SK-N-SH treated with all-trans-retinoic acid at 6 μM for 48 hours (cell line): ENCODE measurements around the gene CDH16.

Source experiments
- ATAC-seq: fragments of 200-7000 bp; cut with Tn5 transposase; 3 replicates; pipeline ENCODE4 v1.9.1; 2020; ENCODE audit warnings: mild to moderate bottlenecking, moderate library complexity
- ARNTL ChIP-seq: fragments of 450-650 bp; formaldehyde crosslinking; IDR thresholded peaks from 2 replicates; pipeline ENCODE4 v1.5.0; 2020; ENCODE audit warnings: low read depth, mild to moderate bottlenecking, moderate library complexity, borderline replicate concordance
- BACH2 ChIP-seq: fragments of 250-450 bp; sonication (Bioruptor Pico); IDR thresholded peaks from 2 replicates; pipeline ENCODE4 v1.9.0; 2021; ENCODE audit warnings: mild to moderate bottlenecking, borderline replicate concordance
- CSDC2 ChIP-seq: fragments of 250-450 bp; sonication (Bioruptor Pico); IDR thresholded peaks from 2 replicates; pipeline ENCODE4 v1.5.0; 2020; ENCODE audit warnings: mild to moderate bottlenecking, moderate library complexity
- ESRRG ChIP-seq: fragments of 250-450 bp; sonication (Bioruptor Pico); IDR thresholded peaks from 2 replicates; pipeline ENCODE4 v1.6.1; 2021; ENCODE audit warnings: mild to moderate bottlenecking
- GLIS3 ChIP-seq: fragments of 250-450 bp; sonication (Bioruptor Pico); IDR thresholded peaks from 2 replicates; pipeline ENCODE4 v1.5.0; 2020; ENCODE audit warnings: mild to moderate bottlenecking, moderate library complexity
- ISL1 ChIP-seq: fragments of 250-450 bp; sonication (Bioruptor Pico); IDR thresholded peaks from 2 replicates; pipeline ENCODE4 v2.1.2; 2022; ENCODE audit warnings: mild to moderate bottlenecking, moderate library complexity
- OSR1 ChIP-seq: fragments of 250-450 bp; sonication (Bioruptor Pico); IDR thresholded peaks from 2 replicates; pipeline ENCODE4 v1.8.0; 2022; ENCODE audit warnings: moderate library complexity, mild to moderate bottlenecking, inconsistent platforms
- PPARA ChIP-seq: fragments of 250-450 bp; sonication (Bioruptor Pico); IDR thresholded peaks from 2 replicates; pipeline ENCODE4 v1.5.0; 2020; ENCODE audit warnings: mild to moderate bottlenecking, borderline replicate concordance
- RARB ChIP-seq: fragments of 250-450 bp; sonication (Bioruptor Pico); IDR thresholded peaks from 2 replicates; pipeline ENCODE4 v1.8.0; 2021; ENCODE audit warnings: mild to moderate bottlenecking, moderate library complexity
- SNAI2 ChIP-seq: fragments of 250-450 bp; sonication (Bioruptor Pico); IDR thresholded peaks from 2 replicates; pipeline ENCODE4 v1.5.0; 2020; ENCODE audit warnings: mild to moderate bottlenecking, moderate library complexity
- TCF4 ChIP-seq: fragments of 250-450 bp; sonication (Bioruptor Pico); IDR thresholded peaks from 2 replicates; pipeline ENCODE4 v1.8.0; 2021; ENCODE audit warnings: mild to moderate bottlenecking, moderate library complexity, borderline replicate concordance
- TOX ChIP-seq: fragments of 250-450 bp; sonication (Bioruptor Pico); IDR thresholded peaks from 2 replicates; pipeline ENCODE4 v1.8.0; 2021; ENCODE audit warnings: mild to moderate bottlenecking, moderate library complexity, borderline replicate concordance
- ZFP3 ChIP-seq: fragments of 250-450 bp; sonication (Bioruptor Pico); IDR thresholded peaks from 2 replicates; pipeline ENCODE4 v1.5.0; 2020; ENCODE audit warnings: mild to moderate bottlenecking, moderate library complexity
- ZFP30 ChIP-seq: fragments of 450-650 bp; formaldehyde crosslinking; IDR thresholded peaks from 2 replicates; pipeline ENCODE4 v1.5.0; 2022; ENCODE audit warnings: mild to moderate bottlenecking, moderate library complexity
- ZNF565 ChIP-seq: fragments of 450-650 bp; formaldehyde crosslinking; conservative IDR thresholded peaks from 2 replicates; pipeline ENCODE4 v1.5.0; 2020; ENCODE audit warnings: low read depth, mild to moderate bottlenecking, moderate library complexity
- ZNF70 ChIP-seq: fragments of 450-650 bp; formaldehyde crosslinking; IDR thresholded peaks from 2 replicates; pipeline ENCODE4 v1.5.0; 2020; ENCODE audit warnings: mild to moderate bottlenecking, moderate library complexity
- ZNF8 ChIP-seq: fragments of 450-650 bp; formaldehyde crosslinking; IDR thresholded peaks from 2 replicates; pipeline ENCODE4 v1.5.0; 2020; ENCODE audit warnings: mild to moderate bottlenecking, moderate library complexity
- TF ChIP-seq, protein P1 (sequence below): fragments of 250-450 bp; sonication (Bioruptor Pico); IDR thresholded peaks from 2 replicates; pipeline ENCODE4 v1.8.0; 2020; ENCODE audit warnings: mild to moderate bottlenecking, moderate library complexity, borderline replicate concordance
- TF ChIP-seq, protein P2 (sequence below): fragments of 250-450 bp; sonication (Bioruptor Pico); IDR thresholded peaks from 2 replicates; pipeline ENCODE4 v1.5.1; 2021; ENCODE audit warnings: mild to moderate bottlenecking, moderate library complexity
- TF ChIP-seq, protein P3 (sequence below): fragments of 250-450 bp; sonication (Bioruptor Pico); IDR thresholded peaks from 2 replicates; pipeline ENCODE4 v1.8.0; 2021; ENCODE audit warnings: low read depth, mild to moderate bottlenecking, moderate library complexity, borderline replicate concordance
- TF ChIP-seq, protein P4 (sequence below): fragments of 250-450 bp; sonication (Bioruptor Pico); IDR thresholded peaks from 2 replicates; pipeline ENCODE4 v1.5.0; 2020; ENCODE audit warnings: mild to moderate bottlenecking, moderate library complexity
- TF ChIP-seq, protein P5 (sequence below): fragments of 250-450 bp; sonication (Bioruptor Pico); IDR thresholded peaks from 2 replicates; pipeline ENCODE4 v1.5.1; 2020; ENCODE audit warnings: low read depth, mild to moderate bottlenecking, moderate library complexity

The CDH16 gene

DNA sequence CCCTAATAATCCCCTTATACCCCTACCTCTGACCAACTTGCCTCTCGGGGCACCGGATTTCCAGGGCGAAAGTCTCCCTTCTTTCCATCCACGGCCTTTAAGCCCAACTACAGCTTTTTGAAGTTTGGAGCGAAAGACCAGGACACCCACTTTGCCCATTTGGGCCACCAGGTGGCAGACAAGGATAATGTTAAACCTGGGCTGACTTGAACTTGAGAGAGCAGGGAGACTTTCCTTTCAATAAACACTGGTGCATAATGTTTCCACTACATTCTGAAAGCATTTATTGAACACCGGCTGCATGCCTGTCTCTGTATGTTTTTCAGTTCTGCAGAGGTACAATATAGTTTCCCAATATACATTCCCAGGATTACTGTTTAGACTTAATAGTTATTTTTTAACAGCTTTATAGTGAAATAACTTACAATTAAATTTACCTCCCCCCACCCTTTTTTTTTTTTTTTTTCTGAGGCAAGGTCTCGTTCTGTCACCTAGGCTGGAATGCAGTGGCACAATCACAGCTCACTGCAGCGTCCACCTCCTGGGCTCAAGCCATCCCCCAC, 35.5 kb upstream of the CDH16 start:
- ATAC-seq, result peak; percentile 98
- TF ChIP-seq TOX (CRISPR knock-in tag) (no peak), ESRRG (CRISPR knock-in tag) (no peak), ARNTL (CRISPR knock-in tag) (no peak)

DNA sequence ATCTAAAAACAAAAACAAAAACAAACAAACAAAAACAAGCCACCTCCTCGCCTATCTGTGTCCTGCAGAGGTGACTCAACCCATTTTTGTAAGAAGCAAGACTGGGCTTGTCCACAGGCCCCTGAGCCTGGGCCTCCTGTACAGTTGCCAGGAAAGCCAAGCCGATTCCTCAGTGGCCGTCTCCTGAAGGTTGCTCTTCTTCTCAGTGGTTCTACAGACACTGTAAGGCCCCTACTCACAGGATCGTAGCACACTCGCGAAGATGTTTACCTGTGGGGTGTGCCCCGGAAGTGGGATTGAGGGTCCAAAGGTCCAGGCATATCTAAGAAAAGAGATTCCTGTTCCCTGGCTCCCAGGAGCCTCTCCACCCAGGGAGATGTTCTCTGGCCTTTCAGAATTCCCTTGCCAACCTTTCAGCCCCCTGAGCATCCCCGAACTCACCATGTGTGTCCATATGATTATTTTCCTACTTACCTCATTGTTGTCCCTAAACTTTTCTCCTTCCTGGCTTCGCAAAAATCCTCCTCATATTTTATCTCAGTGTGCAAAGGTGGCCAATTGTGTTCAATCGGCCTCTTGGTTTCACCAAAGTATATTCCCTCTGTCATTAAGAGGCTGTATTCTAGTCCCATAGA, 34.9 kb upstream of the CDH16 start:
- TF ChIP-seq OSR1 (CRISPR knock-in tag) (no peak), GLIS3 (CRISPR knock-in tag) (no peak), SNAI2 (CRISPR knock-in tag) (no peak), PPARA (CRISPR knock-in tag) (no peak), ZFP30 (CRISPR knock-in tag) (no peak), ZNF8 (CRISPR knock-in tag) (no peak), TOX (CRISPR knock-in tag) (no peak), ESRRG (CRISPR knock-in tag) (no peak), CSDC2 (CRISPR knock-in tag) (no peak), ZNF70 (no peak), TCF4 (CRISPR knock-in tag) (no peak), ARNTL (CRISPR knock-in tag) (no peak), ZFP3 (no peak)
- TF ChIP-seq, protein P1, sequence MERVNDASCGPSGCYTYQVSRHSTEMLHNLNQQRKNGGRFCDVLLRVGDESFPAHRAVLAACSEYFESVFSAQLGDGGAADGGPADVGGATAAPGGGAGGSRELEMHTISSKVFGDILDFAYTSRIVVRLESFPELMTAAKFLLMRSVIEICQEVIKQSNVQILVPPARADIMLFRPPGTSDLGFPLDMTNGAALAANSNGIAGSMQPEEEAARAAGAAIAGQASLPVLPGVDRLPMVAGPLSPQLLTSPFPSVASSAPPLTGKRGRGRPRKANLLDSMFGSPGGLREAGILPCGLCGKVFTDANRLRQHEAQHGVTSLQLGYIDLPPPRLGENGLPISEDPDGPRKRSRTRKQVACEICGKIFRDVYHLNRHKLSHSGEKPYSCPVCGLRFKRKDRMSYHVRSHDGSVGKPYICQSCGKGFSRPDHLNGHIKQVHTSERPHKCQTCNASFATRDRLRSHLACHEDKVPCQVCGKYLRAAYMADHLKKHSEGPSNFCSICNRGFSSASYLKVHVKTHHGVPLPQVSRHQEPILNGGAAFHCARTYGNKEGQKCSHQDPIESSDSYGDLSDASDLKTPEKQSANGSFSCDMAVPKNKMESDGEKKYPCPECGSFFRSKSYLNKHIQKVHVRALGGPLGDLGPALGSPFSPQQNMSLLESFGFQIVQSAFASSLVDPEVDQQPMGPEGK (CRISPR knock-in tag), result no peak
- TF ChIP-seq, protein P2, sequence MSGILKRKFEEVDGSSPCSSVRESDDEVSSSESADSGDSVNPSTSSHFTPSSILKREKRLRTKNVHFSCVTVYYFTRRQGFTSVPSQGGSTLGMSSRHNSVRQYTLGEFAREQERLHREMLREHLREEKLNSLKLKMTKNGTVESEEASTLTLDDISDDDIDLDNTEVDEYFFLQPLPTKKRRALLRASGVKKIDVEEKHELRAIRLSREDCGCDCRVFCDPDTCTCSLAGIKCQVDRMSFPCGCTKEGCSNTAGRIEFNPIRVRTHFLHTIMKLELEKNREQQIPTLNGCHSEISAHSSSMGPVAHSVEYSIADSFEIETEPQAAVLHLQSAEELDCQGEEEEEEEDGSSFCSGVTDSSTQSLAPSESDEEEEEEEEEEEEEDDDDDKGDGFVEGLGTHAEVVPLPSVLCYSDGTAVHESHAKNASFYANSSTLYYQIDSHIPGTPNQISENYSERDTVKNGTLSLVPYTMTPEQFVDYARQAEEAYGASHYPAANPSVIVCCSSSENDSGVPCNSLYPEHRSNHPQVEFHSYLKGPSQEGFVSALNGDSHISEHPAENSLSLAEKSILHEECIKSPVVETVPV, result no peak
- peak; percentile 34 for ATAC-seq

DNA sequence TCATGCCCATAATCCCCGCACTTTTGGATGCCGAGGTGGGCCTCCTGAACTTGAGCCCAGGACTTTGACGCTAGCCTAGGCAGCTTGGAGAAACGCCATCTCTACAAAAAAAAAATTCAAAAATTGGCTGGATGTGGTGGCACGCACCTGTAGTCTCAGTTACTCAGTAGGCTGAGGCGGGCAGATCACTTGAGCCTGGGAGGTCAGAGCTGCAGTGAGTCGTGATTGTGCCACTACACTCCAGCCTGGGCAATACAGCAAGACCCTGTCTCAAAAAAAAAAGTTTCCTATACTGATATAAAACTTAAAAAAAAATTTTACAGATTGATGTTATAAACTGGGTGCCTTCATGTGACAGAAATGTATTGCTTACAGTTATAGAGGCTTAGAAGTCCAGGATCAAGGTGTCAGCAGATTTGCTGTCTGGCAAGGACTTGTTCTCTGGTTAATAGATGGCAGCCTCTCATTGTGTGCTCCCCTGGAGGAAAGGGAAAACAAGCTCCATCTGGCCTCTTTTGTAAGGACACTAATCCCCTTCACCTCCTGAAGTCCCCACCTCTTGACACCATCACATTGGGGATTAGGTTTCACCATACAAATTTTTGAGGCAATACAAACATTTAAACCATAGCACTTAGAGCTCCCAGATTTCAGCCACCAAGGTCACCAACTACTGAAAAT, 33.9 kb upstream of the CDH16 start:
- TF ChIP-seq SNAI2 (CRISPR knock-in tag), result no peak
- no peak for TF ChIP-seq RARB
- TF ChIP-seq ESRRG (CRISPR knock-in tag), result no peak
- TF ChIP-seq, protein P3, sequence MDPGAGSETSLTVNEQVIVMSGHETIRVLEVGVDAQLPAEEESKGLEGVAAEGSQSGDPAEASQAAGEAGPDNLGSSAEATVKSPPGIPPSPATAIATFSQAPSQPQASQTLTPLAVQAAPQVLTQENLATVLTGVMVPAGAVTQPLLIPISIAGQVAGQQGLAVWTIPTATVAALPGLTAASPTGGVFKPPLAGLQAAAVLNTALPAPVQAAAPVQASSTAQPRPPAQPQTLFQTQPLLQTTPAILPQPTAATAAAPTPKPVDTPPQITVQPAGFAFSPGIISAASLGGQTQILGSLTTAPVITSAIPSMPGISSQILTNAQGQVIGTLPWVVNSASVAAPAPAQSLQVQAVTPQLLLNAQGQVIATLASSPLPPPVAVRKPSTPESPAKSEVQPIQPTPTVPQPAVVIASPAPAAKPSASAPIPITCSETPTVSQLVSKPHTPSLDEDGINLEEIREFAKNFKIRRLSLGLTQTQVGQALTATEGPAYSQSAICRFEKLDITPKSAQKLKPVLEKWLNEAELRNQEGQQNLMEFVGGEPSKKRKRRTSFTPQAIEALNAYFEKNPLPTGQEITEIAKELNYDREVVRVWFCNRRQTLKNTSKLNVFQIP (CRISPR knock-in tag), result no peak
- TF ChIP-seq, protein P1 (CRISPR knock-in tag), result no peak
- TF ChIP-seq ISL1, result no peak
- TF ChIP-seq, protein P2, result no peak
- TF ChIP-seq OSR1 (CRISPR knock-in tag), result no peak
- no peak for TF ChIP-seq ARNTL (CRISPR knock-in tag)
- TF ChIP-seq PPARA (CRISPR knock-in tag), result no peak
- TF ChIP-seq, protein P4, sequence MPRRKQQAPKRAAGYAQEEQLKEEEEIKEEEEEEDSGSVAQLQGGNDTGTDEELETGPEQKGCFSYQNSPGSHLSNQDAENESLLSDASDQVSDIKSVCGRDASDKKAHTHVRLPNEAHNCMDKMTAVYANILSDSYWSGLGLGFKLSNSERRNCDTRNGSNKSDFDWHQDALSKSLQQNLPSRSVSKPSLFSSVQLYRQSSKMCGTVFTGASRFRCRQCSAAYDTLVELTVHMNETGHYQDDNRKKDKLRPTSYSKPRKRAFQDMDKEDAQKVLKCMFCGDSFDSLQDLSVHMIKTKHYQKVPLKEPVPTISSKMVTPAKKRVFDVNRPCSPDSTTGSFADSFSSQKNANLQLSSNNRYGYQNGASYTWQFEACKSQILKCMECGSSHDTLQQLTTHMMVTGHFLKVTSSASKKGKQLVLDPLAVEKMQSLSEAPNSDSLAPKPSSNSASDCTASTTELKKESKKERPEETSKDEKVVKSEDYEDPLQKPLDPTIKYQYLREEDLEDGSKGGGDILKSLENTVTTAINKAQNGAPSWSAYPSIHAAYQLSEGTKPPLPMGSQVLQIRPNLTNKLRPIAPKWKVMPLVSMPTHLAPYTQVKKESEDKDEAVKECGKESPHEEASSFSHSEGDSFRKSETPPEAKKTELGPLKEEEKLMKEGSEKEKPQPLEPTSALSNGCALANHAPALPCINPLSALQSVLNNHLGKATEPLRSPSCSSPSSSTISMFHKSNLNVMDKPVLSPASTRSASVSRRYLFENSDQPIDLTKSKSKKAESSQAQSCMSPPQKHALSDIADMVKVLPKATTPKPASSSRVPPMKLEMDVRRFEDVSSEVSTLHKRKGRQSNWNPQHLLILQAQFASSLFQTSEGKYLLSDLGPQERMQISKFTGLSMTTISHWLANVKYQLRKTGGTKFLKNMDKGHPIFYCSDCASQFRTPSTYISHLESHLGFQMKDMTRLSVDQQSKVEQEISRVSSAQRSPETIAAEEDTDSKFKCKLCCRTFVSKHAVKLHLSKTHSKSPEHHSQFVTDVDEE (CRISPR knock-in tag), result no peak
- TF ChIP-seq ZNF70, result no peak
- no peak for TF ChIP-seq CSDC2 (CRISPR knock-in tag)
- TF ChIP-seq ZNF565, result no peak
- TF ChIP-seq GLIS3 (CRISPR knock-in tag), result no peak
- TF ChIP-seq TOX (CRISPR knock-in tag), result no peak
- TF ChIP-seq, protein P5, sequence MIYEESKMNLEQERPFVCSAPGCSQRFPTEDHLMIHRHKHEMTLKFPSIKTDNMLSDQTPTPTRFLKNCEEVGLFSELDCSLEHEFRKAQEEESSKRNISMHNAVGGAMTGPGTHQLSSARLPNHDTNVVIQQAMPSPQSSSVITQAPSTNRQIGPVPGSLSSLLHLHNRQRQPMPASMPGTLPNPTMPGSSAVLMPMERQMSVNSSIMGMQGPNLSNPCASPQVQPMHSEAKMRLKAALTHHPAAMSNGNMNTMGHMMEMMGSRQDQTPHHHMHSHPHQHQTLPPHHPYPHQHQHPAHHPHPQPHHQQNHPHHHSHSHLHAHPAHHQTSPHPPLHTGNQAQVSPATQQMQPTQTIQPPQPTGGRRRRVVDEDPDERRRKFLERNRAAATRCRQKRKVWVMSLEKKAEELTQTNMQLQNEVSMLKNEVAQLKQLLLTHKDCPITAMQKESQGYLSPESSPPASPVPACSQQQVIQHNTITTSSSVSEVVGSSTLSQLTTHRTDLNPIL, result no peak
- no peak for TF ChIP-seq TCF4 (CRISPR knock-in tag)
- TF ChIP-seq BACH2 (CRISPR knock-in tag), result no peak
- no peak for ATAC-seq
